Activated CD4-positive, alpha-beta T cell treated with anti-CD3 and anti-CD28 coated beads, Interleukin-2, amount 10 ng/mL, durations not matched to agents 7 days and 5 days (primary cell): ENCODE measurements around the gene HNF1B. TPM values are rescaled to one million over a fixed set of nuclear protein-coding genes. Genes with fewer than 3 reads are reported as not detected.

ENCODE experiments used
- CTCF ChIA-PET: fragments of 350-600 bp; sonication (Branson Sonifier 250); formaldehyde crosslinking; loops from one replicate; lab custom pipeline; 2021; ENCODE audit warnings: antibody characterized with exemption; lab: Charles Lee
- POLR2A ChIA-PET: fragments of 350-600 bp; sonication (Branson Sonifier 250); formaldehyde crosslinking; loops from one replicate; lab custom pipeline; 2021; ENCODE audit warnings: antibody characterized with exemption; lab: Charles Lee
- DNase-seq: peaks from one replicate; pipeline ENCODE4 v3.0.0-alpha.2; 2020
- H3K27ac Mint-ChIP-seq: one replicate; pipeline ENCODE4 v1.8.0; 2021; ENCODE audit warnings: mild to moderate bottlenecking, moderate library complexity, mixed read lengths
- H3K27me3 Mint-ChIP-seq: one replicate; pipeline ENCODE4 v1.8.0; 2021; ENCODE audit warnings: mixed read lengths
- H3K36me3 Mint-ChIP-seq: one replicate; pipeline ENCODE4 v1.8.0; 2021; ENCODE audit warnings: low read depth, mixed read lengths
- H3K4me1 Mint-ChIP-seq: one replicate; pipeline ENCODE4 v1.8.0; 2021; ENCODE audit warnings: mixed read lengths
- H3K4me3 Mint-ChIP-seq: one replicate; pipeline ENCODE4 v1.8.0; 2021; ENCODE audit warnings: mild to moderate bottlenecking, moderate library complexity, mixed read lengths
- H3K9me3 Mint-ChIP-seq: one replicate; pipeline ENCODE4 v1.8.0; 2021; ENCODE audit warnings: mixed read lengths
- total RNA-seq, 2 experiments: library from RNA; stranded (reverse); gene quantifications; one replicate each; pipeline ENCODE4 v1.2.3, GENCODE V29; 2021

Gene HNF1B
- total RNA-seq, 2 experiments from 2014 or later, result 0.08 TPM; not detected in 1

DNA sequence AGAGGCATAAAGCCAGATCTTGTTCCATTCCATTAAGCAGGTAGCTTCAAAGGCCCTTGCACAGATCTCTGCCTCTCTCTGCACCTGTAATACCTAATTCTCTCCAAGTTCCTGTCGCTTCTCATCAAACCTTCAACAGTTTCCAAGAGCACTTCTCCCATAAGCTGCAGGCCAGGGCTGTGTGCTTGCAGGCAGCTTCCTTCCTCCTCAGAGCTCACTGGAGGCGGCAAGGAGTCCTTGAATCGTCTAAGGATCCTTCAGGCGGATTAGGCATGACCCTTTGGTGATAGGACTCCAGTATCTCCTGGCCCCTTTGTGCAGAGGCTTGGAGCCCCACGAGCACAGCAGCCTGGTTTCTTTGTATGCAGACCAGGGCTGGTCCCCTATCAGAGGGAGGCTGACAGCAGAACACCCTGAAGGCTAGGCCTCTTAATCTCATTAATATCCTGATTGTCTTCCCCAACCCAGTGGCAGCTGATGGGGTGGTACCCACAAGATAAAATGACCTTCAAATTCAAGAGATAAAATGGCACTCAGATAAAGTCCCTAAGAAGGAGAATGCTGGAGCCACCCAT, 19.8 kb downstream of the HNF1B start:
- H3K27ac Mint-ChIP-seq, result no peak overlapping the region
- ChIA-PET CTCF (interaction anchor here (0.5 to 1.3 kb wide), 3 partner anchors 10 to 275 kb away, joined by 3 to 4 read pairs (median 3); no protein-coding TSS in a partner anchor), POLR2A (no interaction called here)
- no peaks in the 10 kb centered on the region for H3K4me1 Mint-ChIP-seq
- peaks cover 15% of the 10 kb centered on the region for H3K27me3 Mint-ChIP-seq
- no peaks in the 10 kb centered on the region for H3K36me3 Mint-ChIP-seq
- no peak for DNase-seq
- H3K4me3 Mint-ChIP-seq, result no peak overlapping the region
- H3K9me3 Mint-ChIP-seq, result no peaks in the 10 kb centered on the region

DNA sequence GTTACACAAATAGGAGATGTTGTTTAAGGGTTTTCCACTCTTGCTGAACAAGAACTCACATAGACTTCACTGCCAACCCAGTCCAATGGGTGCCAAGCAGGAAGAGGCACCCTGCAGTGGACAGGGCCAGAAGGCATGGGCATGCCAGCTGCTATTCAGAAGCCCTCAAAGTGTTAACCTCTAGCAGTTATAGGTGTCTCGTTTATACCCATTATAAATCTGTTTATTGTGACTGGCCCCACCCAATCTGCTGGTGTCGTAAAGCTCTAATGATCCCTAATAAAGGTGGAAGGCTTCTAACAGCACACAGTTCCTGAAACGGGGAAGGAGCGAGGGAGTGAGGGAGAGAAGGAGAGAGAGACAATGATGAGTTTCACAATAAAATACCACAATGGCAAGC, 23.9 kb downstream of the HNF1B start:
- ChIA-PET CTCF (interaction anchor here (0.8 kb wide), 1 partner anchor 14 kb away, joined by 4 read pairs; no protein-coding TSS in a partner anchor), POLR2A (no interaction called here)
- DNase-seq, result no peak
- H3K4me1 Mint-ChIP-seq, result peaks cover 2% of the 10 kb centered on the region
- no peak overlapping the region for H3K27ac Mint-ChIP-seq
- no peak overlapping the region for H3K4me3 Mint-ChIP-seq
- H3K36me3 Mint-ChIP-seq, result no peaks in the 10 kb centered on the region
- H3K27me3 Mint-ChIP-seq, result peaks cover 32% of the 10 kb centered on the region
- H3K9me3 Mint-ChIP-seq, result no peaks in the 10 kb centered on the region

DNA sequence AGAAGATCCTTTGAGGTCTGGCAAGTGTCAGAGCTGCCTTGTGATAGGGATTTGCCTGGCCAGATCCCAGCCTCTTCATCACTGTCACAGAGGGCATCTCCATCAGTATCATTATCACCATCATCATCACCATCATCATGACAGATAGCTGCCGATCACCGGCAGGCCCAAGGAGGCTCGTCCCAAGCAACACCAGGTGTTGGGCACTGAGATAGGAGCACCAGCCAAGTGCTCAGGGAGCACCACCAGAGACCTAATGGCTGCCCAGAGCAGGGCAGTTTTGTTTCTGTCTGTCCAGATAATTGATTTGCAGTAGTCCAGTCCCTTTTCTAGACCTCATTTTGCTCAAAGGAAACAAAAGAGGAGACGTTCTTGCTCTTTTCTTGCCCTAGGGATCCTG, 25.0 kb downstream of the HNF1B start:
- Mint-ChIP-seq H3K27ac (no peak overlapping the region), H3K4me1 (peaks cover 5% of the 10 kb centered on the region), H3K4me3 (no peak overlapping the region), H3K36me3 (no peaks in the 10 kb centered on the region), H3K9me3 (no peaks in the 10 kb centered on the region), H3K27me3 (peaks cover 40% of the 10 kb centered on the region)
- POLR2A ChIA-PET, result no interaction called here
- DNase-seq, result no peak
- CTCF ChIA-PET, result no interaction called here

DNA sequence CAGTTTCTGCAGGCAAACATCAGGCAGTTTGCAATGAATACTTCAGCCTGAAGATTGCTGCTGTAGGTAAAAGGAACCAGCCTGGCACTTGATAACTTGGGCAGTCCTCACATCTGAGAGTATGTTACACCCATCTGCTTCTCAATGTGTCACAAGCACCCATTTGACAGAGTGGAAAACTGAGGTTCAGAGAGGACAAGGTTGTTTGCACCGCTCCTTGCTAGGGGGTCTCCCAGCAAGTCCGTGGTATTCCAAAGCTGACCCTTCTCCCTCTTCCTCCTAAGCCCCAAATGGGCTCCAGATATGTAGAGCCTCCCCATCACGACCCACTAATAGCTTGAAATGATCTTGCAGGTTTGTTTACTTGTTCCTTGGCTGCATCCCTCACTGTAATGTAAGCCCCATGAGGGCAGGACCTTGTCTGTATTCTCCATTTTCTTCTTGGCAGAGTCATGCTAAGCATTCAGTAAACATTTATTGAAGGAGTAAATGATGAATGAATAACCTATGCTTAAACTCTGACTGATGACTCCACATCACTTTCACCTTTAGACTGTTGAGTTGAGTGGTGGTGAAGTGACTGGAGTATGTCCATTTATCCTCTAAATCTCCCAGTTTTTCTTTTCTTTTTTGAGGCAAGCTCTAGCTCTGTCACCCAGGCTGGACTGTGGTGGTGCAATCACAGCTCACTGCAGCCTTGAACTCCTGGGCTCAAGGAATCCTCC, 26.4 kb downstream of the HNF1B start:
- ChIA-PET POLR2A (no interaction called here), CTCF (interaction anchor here (0.6 to 1.0 kb wide), 2 partner anchors 9 to 1014 kb away, joined by 3 read pairs; no protein-coding TSS in a partner anchor)
- H3K27ac Mint-ChIP-seq, result no peak overlapping the region
- no peak for DNase-seq
- H3K4me3 Mint-ChIP-seq, result no peak overlapping the region
- H3K36me3 Mint-ChIP-seq, result no peaks in the 10 kb centered on the region
- H3K27me3 Mint-ChIP-seq, result peaks cover 52% of the 10 kb centered on the region
- no peaks in the 10 kb centered on the region for H3K9me3 Mint-ChIP-seq
- H3K4me1 Mint-ChIP-seq, result peaks cover 5% of the 10 kb centered on the region

DNA sequence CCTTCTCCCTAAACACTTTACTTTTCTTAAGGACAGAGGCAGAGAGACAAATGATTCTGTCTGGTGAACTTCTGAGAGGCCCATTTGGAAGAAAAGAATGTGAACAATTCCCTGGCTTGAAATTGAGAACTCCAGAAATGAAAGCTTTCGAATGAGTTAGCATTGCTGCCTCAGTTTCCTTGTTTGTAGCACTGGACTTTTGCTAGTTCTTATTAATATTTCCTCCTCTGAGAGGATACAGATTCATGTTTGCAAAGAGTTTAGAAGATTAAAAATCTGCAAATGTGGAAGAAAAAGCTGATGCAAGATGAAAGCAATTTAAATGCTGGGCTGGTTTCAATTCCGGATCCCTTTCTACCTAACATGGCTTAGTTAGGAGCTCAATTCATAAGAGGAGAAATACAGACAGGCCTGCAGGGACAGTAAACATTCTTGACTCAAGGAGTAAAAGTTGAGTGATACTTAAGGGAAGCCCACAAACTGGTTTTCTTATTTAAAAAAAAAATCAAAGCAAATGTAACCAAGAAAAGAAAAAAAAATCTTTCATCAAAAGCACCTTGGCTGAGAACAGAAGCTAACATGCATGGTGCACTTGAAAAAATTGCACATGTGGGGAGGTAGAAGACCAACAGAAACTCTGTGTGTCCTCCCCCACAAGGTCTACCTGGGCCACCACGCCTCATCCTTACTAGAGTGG, 27.1 kb downstream of the HNF1B start:
- ChIA-PET POLR2A (no interaction called here), CTCF (interaction anchor here (0.6 to 1.0 kb wide), 2 partner anchors 9 to 1015 kb away, joined by 3 read pairs; no protein-coding TSS in a partner anchor)
- Mint-ChIP-seq H3K27me3 (peaks cover 52% of the 10 kb centered on the region), H3K4me3 (no peak overlapping the region), H3K36me3 (no peaks in the 10 kb centered on the region), H3K9me3 (no peaks in the 10 kb centered on the region), H3K27ac (no peak overlapping the region), H3K4me1 (peaks cover 5% of the 10 kb centered on the region)
- no peak for DNase-seq

DNA sequence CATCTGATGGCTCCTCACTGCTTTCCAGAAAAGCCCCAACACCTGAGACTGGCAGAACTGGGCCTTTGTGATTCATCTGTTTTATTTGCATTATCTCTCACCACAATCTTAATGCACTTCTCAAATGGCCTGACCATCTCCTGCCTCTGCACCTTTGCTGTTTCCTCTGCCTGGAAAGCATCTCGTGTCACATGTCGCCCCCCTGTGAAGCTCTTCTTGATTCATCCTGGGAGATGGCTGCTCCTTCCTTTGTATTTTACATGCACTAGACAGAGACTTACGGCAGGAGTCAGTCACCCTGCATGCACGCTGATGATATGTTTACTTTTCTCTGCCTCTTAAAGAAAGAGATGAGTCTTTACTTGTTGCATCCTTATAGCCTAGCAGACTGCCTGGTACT, 30.0 kb downstream of the HNF1B start:
- Mint-ChIP-seq H3K27me3 (peaks cover 50% of the 10 kb centered on the region), H3K4me1 (peaks cover 5% of the 10 kb centered on the region), H3K9me3 (no peaks in the 10 kb centered on the region), H3K4me3 (no peak overlapping the region), H3K27ac (no peak overlapping the region), H3K36me3 (no peaks in the 10 kb centered on the region)
- POLR2A ChIA-PET, result no interaction called here
- CTCF ChIA-PET, result interaction anchor here (1.2 kb wide), 1 partner anchor 10 kb away, joined by 3 read pairs; no protein-coding TSS in a partner anchor
- no peak for DNase-seq

DNA sequence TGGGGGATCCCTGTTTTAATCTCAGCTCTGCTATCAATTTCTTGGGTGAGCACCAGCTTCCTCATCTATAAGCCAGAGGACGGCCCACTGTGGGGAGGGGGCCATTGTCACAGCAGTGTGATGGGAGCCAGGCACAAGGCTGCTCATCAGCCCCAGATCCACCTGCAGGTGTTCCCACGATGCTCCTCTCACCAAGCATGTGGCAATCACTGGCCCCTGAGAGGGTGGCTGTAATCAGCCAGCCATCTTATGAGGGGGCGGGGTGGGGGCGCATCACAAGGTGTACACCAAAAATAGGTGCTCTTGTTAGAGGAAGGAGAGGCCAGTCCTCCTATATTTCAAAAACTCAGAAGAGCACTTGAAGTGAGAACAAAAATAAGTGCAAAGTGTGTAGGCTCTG, 31.2 kb downstream of the HNF1B start:
- Mint-ChIP-seq H3K9me3 (no peaks in the 10 kb centered on the region), H3K27me3 (peaks cover 50% of the 10 kb centered on the region)
- POLR2A ChIA-PET, result no interaction called here

DNA sequence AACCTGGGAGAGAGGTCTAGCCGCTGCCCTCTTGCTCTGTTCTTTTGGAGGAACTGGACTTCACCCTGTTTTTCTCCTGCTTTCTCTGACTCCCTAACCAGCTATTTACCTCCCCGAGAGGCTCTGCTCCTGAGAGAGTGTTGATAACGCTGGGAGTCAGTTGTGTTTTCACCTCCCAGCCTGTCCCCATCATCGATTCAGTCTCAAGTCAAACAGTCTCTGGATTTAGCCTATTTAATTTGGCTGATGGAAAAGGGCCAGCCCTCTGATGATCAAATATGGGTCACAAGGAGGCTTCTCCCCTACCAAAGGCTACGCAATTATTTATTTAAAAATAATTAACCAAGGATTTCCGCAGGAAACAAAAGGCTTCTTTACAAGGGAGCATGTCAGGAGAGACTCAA, 31.8 kb downstream of the HNF1B start:
- Mint-ChIP-seq H3K4me3 (no peak overlapping the region), H3K27me3 (peaks cover 45% of the 10 kb centered on the region)
- POLR2A ChIA-PET, result no interaction called here

More for the DNA sequence above, 31.2 kb downstream of the HNF1B start:
- H3K4me1 Mint-ChIP-seq, result peaks cover 5% of the 10 kb centered on the region
- H3K27ac Mint-ChIP-seq, result no peak overlapping the region
- no peak overlapping the region for H3K4me3 Mint-ChIP-seq
- DNase-seq, result no peak
- H3K36me3 Mint-ChIP-seq, result no peaks in the 10 kb centered on the region
- CTCF ChIA-PET, result interaction anchor here (0.6 kb wide), 1 partner anchor 15 kb away, joined by 5 read pairs; no protein-coding TSS in a partner anchor

DNA sequence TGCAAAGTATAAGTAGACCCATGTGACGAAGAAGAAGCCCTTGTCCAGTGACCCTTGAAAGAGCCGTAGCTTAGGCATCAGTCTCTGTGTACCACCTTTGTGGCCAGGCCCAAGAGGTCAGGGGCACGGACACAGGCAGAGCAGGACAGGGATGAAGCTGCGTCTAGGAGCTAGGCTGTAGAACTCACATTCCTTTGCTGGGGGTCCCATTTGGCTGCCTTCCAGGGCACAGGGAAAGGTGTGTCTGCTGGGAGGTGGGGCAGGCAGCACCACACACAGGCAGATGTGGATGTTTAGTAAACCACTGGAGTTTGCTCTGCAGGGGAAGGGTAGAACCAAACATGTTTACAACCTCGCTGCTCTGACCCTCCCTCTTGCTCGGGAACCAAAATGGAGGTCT, 33.7 kb downstream of the HNF1B start:
- no peaks in the 10 kb centered on the region for H3K9me3 Mint-ChIP-seq
- no peak for DNase-seq
- ChIA-PET POLR2A (no interaction called here), CTCF (no interaction called here)
- no peaks in the 10 kb centered on the region for H3K36me3 Mint-ChIP-seq
- no peak overlapping the region for H3K4me3 Mint-ChIP-seq
- no peak overlapping the region for H3K27ac Mint-ChIP-seq
- H3K27me3 Mint-ChIP-seq, result peaks cover 47% of the 10 kb centered on the region
- peaks cover 3% of the 10 kb centered on the region for H3K4me1 Mint-ChIP-seq

More for the DNA sequence above, 31.8 kb downstream of the HNF1B start:
- peaks cover 5% of the 10 kb centered on the region for H3K4me1 Mint-ChIP-seq
- H3K36me3 Mint-ChIP-seq, result no peaks in the 10 kb centered on the region
- CTCF ChIA-PET, result no interaction called here
- no peak for DNase-seq
- no peaks in the 10 kb centered on the region for H3K9me3 Mint-ChIP-seq
- no peak overlapping the region for H3K27ac Mint-ChIP-seq

DNA sequence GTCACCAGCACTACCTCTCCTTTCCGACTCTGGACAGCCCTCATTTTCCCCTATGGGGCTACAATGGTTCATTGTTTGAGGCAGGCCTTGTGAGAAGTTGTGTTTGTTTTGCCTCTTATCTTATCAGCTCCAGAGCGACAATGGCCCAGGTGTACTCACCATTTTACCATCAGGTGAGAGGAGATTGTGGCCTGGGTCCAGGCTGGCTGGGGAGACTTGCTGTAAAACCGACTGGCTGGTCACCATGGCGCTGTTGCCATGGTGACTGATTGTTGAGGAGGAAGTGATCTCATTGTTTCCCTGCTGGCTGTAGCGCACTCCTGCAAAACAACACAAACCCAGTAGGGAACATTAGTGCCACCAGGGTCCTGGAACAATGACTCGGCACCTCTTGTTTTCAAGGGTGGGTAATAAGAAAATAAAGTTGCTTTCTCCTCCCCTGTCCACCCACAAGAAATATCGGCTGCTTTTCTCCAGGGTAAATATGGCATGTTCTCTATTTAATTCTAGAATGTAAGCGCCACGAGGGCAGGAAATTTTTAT, 34.4 kb downstream of the HNF1B start:
- Mint-ChIP-seq H3K9me3 (no peaks in the 10 kb centered on the region), H3K36me3 (no peaks in the 10 kb centered on the region), H3K4me1 (peaks cover 3% of the 10 kb centered on the region), H3K27me3 (peaks cover 45% of the 10 kb centered on the region), H3K4me3 (no peak overlapping the region), H3K27ac (no peak overlapping the region)
- ChIA-PET CTCF (interaction anchor here (0.5 to 0.6 kb wide), 2 partner anchors 52 to 69 kb away, joined by 3 read pairs; no protein-coding TSS in a partner anchor), POLR2A (no interaction called here)
- no peak for DNase-seq

DNA sequence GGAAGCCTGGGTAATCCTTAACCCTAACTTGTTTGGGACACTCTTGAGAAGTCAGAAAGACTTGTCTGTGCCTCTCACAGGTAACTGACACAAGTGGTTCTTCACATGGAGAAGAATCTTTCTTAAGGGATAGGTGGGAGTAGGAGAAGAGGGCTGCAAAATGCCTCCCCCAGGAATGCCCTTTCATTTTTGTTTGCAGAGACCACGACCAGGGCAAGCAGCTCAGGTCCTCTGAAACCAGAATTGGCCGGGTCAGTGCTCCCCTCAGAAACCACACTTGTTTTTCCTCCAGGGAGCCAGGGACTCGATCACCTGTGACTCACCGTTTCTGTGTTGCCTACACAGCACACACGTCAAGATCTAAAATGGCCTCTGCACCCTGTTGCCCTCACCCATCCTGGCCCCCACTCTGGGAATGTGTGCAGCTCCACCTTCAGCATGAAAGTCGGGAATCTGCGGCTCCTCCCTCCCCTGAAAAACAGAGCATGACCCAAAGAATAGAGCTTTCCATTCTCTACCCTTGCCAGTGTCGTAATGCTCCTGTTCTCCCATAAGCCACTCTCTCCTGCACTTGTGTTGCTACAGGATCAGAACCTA, 36.1 kb downstream of the HNF1B start:
- DNase-seq, result no peak
- peaks cover 48% of the 10 kb centered on the region for H3K27me3 Mint-ChIP-seq
- H3K4me1 Mint-ChIP-seq, result no peaks in the 10 kb centered on the region
- ChIA-PET POLR2A (no interaction called here), CTCF (interaction anchor here (0.6 to 1.2 kb wide), 4 partner anchors 9 to 94 kb away, joined by 3 to 5 read pairs (median 3); no protein-coding TSS in a partner anchor)
- H3K36me3 Mint-ChIP-seq, result no peaks in the 10 kb centered on the region
- no peak overlapping the region for H3K4me3 Mint-ChIP-seq
- H3K27ac Mint-ChIP-seq, result no peak overlapping the region
- no peaks in the 10 kb centered on the region for H3K9me3 Mint-ChIP-seq

DNA sequence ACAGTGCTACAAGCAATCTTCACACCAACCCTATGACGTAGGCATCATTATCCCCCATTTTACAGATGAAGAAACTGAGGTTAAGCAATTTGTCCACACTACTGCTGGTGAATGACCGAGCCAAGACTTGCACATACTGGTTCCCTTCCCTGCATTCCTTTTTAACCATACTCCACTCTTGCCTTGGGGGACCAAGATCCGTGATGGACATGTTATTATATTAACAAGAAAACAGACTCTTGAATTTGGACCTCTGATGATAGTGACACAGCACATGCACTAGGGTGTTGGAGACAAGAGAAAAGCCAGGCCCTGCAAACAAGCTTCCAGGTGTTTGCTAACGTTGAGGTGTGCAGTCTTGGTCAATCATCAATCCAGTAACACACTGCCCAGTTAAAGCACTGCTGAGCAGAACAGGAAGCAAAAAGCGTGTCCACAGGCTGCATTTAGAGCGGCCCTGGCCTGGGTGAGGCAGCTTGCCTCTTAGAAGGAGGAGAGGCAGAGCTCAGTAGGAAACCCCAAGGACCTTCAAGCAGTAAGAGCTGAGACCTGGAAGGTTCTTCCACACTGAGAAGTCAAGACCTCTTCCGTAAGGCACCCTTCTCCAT, 36.7 kb downstream of the HNF1B start:
- no peak for DNase-seq
- Mint-ChIP-seq H3K36me3 (no peaks in the 10 kb centered on the region), H3K9me3 (no peaks in the 10 kb centered on the region), H3K27ac (no peak overlapping the region), H3K27me3 (peaks cover 51% of the 10 kb centered on the region), H3K4me3 (no peak overlapping the region), H3K4me1 (no peaks in the 10 kb centered on the region)
- CTCF ChIA-PET, result interaction anchor here (1.2 kb wide), 2 partner anchors 10 to 12 kb away, joined by 3 read pairs; no protein-coding TSS in a partner anchor
- POLR2A ChIA-PET, result no interaction called here
